ENCODE results near the gene PECR. TPM values are rescaled to one million over a fixed set of nuclear protein-coding genes. Genes with fewer than 3 reads are reported as not detected.

PECR gene
- total RNA-seq, 1 experiment from 2014 or later = 13.9 TPM

GRCh38 chr2:216066230-216066629 lies 15.4 kb downstream of the PECR start (continued):
- TF ChIP-seq ZNF532 (CRISPR knock-in tag; IDR thresholded peaks at IDR 0.05; ENCODE audit: borderline replicate concordance) (no peak), ATF3 (CRISPR knock-in tag; conservative IDR thresholded peaks at IDR 0.05) (no peak), PRDM15 (CRISPR knock-in tag; IDR thresholded peaks at IDR 0.05) (no peak)

- Mint-ChIP-seq H3K27me3 (ENCODE audit: low read depth) (no peaks in the 10 kb centered on the region), H3K9me3 (no peaks in the 10 kb centered on the region), H3K4me3 (no peak overlapping the region), H3K36me3 (peaks cover 13% of the 10 kb centered on the region), H3K27ac (no peak overlapping the region), H3K4me1 (0 out of 2 replicates have a peak, but pooled peaks cover 6% of the 10 kb centered on the region)
- DNase-seq (ENCODE audit: low spot score) (no peak), ATAC-seq (no peak)
- TF ChIP-seq ESRRA (CRISPR knock-in tag; IDR thresholded peaks at IDR 0.05; ENCODE audit: borderline replicate concordance) (no peak), ZNF138 (CRISPR knock-in tag; conservative IDR thresholded peaks at IDR 0.05) (no peak), PRDM15 (CRISPR knock-in tag; IDR thresholded peaks at IDR 0.05) (no peak), TP53 (CRISPR knock-in tag; IDR thresholded peaks at IDR 0.05) (no peak), NFE2L1 (CRISPR knock-in tag; IDR thresholded peaks at IDR 0.05) (no peak), SMAD3 (CRISPR knock-in tag; IDR thresholded peaks at IDR 0.05; ENCODE audit: borderline replicate concordance) (no peak), TCF7 (CRISPR knock-in tag; IDR thresholded peaks at IDR 0.05; ENCODE audit: low read depth) (no peak), E2F5 (CRISPR knock-in tag; IDR thresholded peaks at IDR 0.05) (no peak), ATF1 (CRISPR knock-in tag; IDR thresholded peaks at IDR 0.05) (no peak), ZNF121 (CRISPR knock-in tag; IDR thresholded peaks at IDR 0.05) (no peak)
- ChIA-PET POLR2A (no interaction called here), CTCF (interaction anchor here (0.6 to 1.3 kb wide), 9 partner anchors 17 to 92 kb away, joined by 3 to 9 read pairs (median 4); partner anchors contain the start of genes PECR and TMEM169)
These were observed 16.9 kb downstream of the PECR start for GRCh38 chr2:216064665-216065064.
